ENCODE data around the gene PCMTD2. TPM values are rescaled to one million over a fixed set of nuclear protein-coding genes. Genes with fewer than 3 reads are reported as not detected.

Gene PCMTD2
- total RNA-seq, 2 donors from 2014 or later: 55.9 to 113 TPM

DNA sequence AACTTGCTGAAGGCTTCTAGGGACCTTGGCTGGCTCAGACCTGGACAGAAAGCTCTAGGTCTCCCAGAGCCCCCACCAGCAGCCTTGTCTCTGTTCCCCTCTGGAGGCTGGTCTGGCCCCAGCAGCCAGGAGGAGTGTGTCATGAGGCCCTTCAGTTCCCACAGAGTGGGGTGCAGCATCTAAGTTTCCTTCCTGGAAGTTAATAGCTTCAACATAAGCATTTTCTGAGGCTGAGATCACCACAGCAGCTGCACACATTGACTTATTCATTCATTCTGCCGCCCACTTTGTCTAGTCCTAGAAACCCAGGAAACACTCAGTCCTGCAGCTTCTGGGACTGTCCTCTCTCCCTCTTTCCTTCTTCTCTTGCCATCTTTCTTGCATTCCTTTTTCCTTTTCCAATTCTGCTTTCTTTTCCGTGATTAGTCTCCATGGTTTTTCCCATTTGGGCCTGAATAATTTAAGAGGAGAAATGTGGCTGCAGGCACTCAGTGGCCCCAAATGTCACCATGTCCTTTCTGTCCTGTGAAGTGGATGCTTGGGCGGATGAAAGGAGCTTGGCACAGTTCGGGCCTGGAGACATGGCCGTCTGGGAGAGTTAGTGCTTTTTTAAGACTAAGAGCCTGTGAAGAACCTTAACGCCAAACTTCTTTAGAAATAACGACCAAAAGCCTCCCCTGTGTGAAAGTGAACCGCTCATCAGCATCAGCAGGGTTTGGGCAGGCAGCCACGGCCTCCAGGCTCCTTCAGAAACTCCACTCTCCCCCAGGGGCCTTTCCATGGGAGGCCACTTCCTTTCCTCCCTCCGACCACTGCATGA, 31.0 kb upstream of the PCMTD2 start:
- H3K27me3 ChIP-seq (replicated peaks; ENCODE audit: insufficient read depth): no peaks in the 10 kb centered on the region
- no peak overlapping the region for H3K4me3 ChIP-seq
- TF ChIP-seq CTCF (IDR thresholded peaks at IDR 0.05): no peak
- H3K27ac ChIP-seq: no peak overlapping the region
- ATAC-seq (ENCODE audit: insufficient number of reproducible peaks, low FRiP score, low read depth): no peak
- no peaks in the 10 kb centered on the region for H3K9me3 ChIP-seq
- peaks cover 0 to 14% of the 10 kb centered on the region in 2 donors for H3K4me1 ChIP-seq (ENCODE audit: control insufficient read depth in 1 of 2, low read depth in 2 of 2)
- DNase-seq (ENCODE audit: low spot score): no peak
- H3K36me3 ChIP-seq: no peaks in the 10 kb centered on the region

- no peak for DNase-seq (ENCODE audit: low spot score)
- no peak for ATAC-seq (ENCODE audit: insufficient number of reproducible peaks, low FRiP score, low read depth)
- Histone ChIP-seq H3K27me3 (replicated peaks; ENCODE audit: insufficient read depth) (no peaks in the 10 kb centered on the region), H3K9me3 (no peaks in the 10 kb centered on the region), H3K36me3 (no peaks in the 10 kb centered on the region), H3K27ac (no peak overlapping the region), H3K4me3 (no peak overlapping the region), H3K4me1 (ENCODE audit: control insufficient read depth in 1 of 2, low read depth in 2 of 2) (peaks cover 0 to 14% of the 10 kb centered on the region in 2 donors)
- no peak for TF ChIP-seq CTCF (IDR thresholded peaks at IDR 0.05)
Measured at GRCh38 chr20:64225171-64225595, 30.4 kb upstream of the PCMTD2 start.

- ATAC-seq (ENCODE audit: insufficient number of reproducible peaks, low FRiP score, low read depth) (no peak), DNase-seq (ENCODE audit: low spot score) (no peak)
- Histone ChIP-seq H3K27ac (no peak overlapping the region), H3K27me3 (replicated peaks; ENCODE audit: insufficient read depth) (no peaks in the 10 kb centered on the region), H3K36me3 (no peaks in the 10 kb centered on the region), H3K4me1 (ENCODE audit: control insufficient read depth in 1 of 2, low read depth in 2 of 2) (peaks cover 0 to 14% of the 10 kb centered on the region in 2 donors), H3K4me3 (no peak overlapping the region), H3K9me3 (no peaks in the 10 kb centered on the region)
- TF ChIP-seq CTCF (IDR thresholded peaks at IDR 0.05): no peak
Measured at GRCh38 chr20:64225828-64226598, 29.5 kb upstream of the PCMTD2 start.

DNA sequence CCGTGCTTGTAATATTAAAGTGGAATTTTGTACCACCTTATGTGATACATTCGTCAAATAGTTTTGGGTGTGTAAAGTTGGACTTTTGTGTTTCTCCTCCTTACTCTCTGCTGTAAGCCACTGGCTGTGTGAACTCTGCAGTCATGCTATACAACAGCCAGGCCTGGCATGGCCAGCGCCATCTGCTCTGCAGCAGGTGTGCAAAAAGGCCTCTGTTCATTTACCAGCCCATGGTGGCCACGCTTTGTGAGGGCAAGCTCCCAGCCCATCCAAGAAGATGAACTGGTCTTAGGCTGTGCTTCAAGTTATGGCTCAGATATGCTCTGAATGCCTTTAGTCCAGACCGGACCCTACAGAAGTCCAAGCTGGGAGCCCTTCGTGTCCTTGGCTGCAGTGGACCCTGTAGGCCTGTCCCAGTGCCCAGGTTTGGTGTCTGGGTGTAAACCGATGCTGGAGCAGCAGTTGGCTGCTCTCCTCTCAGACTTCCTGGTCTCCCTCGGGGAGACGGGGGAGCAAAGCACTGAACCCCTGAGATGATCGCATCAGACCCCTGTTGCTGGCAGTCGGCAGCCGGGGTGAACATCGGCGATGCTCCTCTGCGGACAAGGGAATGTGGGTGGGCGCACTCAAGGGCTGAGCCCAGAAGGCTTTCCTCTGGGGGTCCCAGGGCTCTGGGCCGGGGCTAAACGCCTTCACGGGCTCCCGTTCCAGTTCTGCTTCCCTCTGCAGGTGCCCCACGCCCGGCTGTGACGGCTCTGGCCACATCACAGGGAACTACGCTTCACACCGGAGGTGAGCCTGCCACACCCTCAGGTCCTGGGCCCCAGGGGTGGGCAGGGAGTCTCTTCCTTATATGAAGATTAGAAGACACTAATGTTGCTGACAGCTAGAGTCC, 28.6 kb upstream of the PCMTD2 start:
- Histone ChIP-seq H3K9me3 (no peaks in the 10 kb centered on the region), H3K27me3 (replicated peaks; ENCODE audit: insufficient read depth) (no peaks in the 10 kb centered on the region), H3K36me3 (no peaks in the 10 kb centered on the region), H3K27ac (no peak overlapping the region), H3K4me1 (ENCODE audit: control insufficient read depth in 1 of 2, low read depth in 2 of 2) (peaks cover 0 to 14% of the 10 kb centered on the region in 2 donors), H3K4me3 (no peak overlapping the region)
- no peak for TF ChIP-seq CTCF (IDR thresholded peaks at IDR 0.05)
- no peak for ATAC-seq (ENCODE audit: insufficient number of reproducible peaks, low FRiP score, low read depth)
- no peak for DNase-seq (ENCODE audit: low spot score)
